C4-2B (cell line): ENCODE results near the gene ANXA6.

Experiments used
- CTCF ChIP-seq: fragments of 450-650 bp; conservative IDR thresholded peaks from 2 replicates; pipeline ENCODE4 v1.5.1; 2017; ENCODE audit warnings: mild to moderate bottlenecking
- ZFX ChIP-seq: fragments of 450-650 bp; IDR thresholded peaks from 2 replicates; pipeline ENCODE4 v1.6.1; 2017

DNA sequence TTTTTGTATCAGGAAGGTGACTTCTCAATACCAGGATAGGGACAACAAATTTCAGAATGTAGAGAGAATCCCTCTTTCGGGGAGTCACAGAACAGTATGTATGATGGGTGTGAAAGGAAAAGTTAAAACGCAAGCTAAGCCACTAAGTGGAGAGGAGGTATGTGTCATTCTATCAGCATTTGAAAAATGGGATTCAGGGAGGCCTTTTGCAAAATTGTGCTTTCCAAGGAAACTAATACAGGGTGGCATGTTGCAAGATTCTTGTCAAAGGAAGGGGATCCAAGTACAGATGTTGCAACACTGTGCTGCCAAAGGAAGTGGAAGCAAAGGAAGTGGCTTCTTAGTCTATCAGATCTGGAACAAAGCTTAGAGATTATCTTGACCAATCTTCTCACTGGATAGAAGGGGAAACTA is 64.1 kb downstream of the ANXA6 start:
- TF ChIP-seq CTCF = no peak
- TF ChIP-seq ZFX = no peak
